DND-41 (cell line): ENCODE results near the gene ASPRV1.
"Not testable (repeated sequence)": the region's sequence is repeated elsewhere in the genome, so short reads cannot be mapped to it uniquely, and the experiment has no call there.

Experiments used
- ATAC-seq: fragments of 200-7000 bp; cut with Tn5 transposase; 3 replicates; pipeline ENCODE4 v1.9.1; 2021; ENCODE audit warnings: low read depth; ENCODE audit not compliant: insufficient read depth
- DNase-seq: peaks from one replicate; pipeline ENCODE4 v3.0.0-alpha.2; 2020
- H2AFZ ChIP-seq: 2 replicates; pipeline ENCODE4 v1.6.0; 2012; ENCODE audit warnings: low read depth, low read length
- H3K27ac ChIP-seq: 2 replicates; pipeline ENCODE4 v1.5.1; 2012; ENCODE audit warnings: low read length, inconsistent platforms
- H3K27me3 ChIP-seq: fragments of 200-600 bp; sonication (generic); 2 replicates; pipeline ENCODE4 v1.6.0; 2012; ENCODE audit warnings: low read length, mild to moderate bottlenecking, inconsistent platforms; ENCODE audit not compliant: insufficient read depth, poor library complexity
- H3K36me3 ChIP-seq: 2 replicates; pipeline ENCODE4 v1.5.1; 2012; ENCODE audit warnings: low read length, inconsistent platforms; ENCODE audit not compliant: insufficient read depth
- H3K4me1 ChIP-seq: 2 replicates; pipeline ENCODE4 v1.5.1; 2012; ENCODE audit warnings: mild to moderate bottlenecking, low read length; ENCODE audit not compliant: insufficient read depth
- H3K4me2 ChIP-seq: 2 replicates; pipeline ENCODE4 v1.6.0; 2012; ENCODE audit warnings: mild to moderate bottlenecking, moderate library complexity, low read length, inconsistent platforms; ENCODE audit not compliant: insufficient read depth
- H3K4me3 ChIP-seq, 2 experiments: fragments of 200-600 bp in 1 of 2; shearing (Covaris generic) in 1 of 2; 2 replicates each; pipeline ENCODE4 v1.5.1; 2012 to 2016; ENCODE audit warnings: inconsistent platforms in 2 of 2, low read length in 2 of 2, mild to moderate bottlenecking in 2 of 2, low read depth in 1 of 2, moderate library complexity in 1 of 2
- H3K79me2 ChIP-seq: 2 replicates; pipeline ENCODE4 v1.6.0; 2012; ENCODE audit warnings: low read length, inconsistent platforms; ENCODE audit not compliant: insufficient read depth
- H3K9ac ChIP-seq: 2 replicates; pipeline ENCODE4 v1.6.0; 2012; ENCODE audit warnings: low read depth, mild to moderate bottlenecking, inconsistent platforms, low read length, moderate library complexity
- H3K9me3 ChIP-seq: 2 replicates; pipeline ENCODE4 v1.5.1; 2012; ENCODE audit warnings: low read length, moderate library complexity, mild to moderate bottlenecking, inconsistent platforms; ENCODE audit not compliant: insufficient read depth, severe bottlenecking
- H4K20me1 ChIP-seq: 2 replicates; pipeline ENCODE4 v1.6.0; 2012; ENCODE audit warnings: low read length; ENCODE audit not compliant: insufficient read depth
- EZH2 ChIP-seq: IDR thresholded peaks from 3 replicates; pipeline ENCODE4 v1.6.1; 2012; ENCODE audit warnings: borderline replicate concordance, low read depth, mild to moderate bottlenecking, moderate library complexity, low read length, inconsistent platforms; ENCODE audit not compliant: severe bottlenecking
- TF ChIP-seq, protein P1 (sequence below): IDR thresholded peaks from 2 replicates; pipeline ENCODE4 v1.5.1; 2012; ENCODE audit warnings: borderline replicate concordance, low read length, moderate library complexity, mild to moderate bottlenecking; ENCODE audit not compliant: poor library complexity, severe bottlenecking; ENCODE audit errors: extremely low read depth

The ASPRV1 gene

DNA sequence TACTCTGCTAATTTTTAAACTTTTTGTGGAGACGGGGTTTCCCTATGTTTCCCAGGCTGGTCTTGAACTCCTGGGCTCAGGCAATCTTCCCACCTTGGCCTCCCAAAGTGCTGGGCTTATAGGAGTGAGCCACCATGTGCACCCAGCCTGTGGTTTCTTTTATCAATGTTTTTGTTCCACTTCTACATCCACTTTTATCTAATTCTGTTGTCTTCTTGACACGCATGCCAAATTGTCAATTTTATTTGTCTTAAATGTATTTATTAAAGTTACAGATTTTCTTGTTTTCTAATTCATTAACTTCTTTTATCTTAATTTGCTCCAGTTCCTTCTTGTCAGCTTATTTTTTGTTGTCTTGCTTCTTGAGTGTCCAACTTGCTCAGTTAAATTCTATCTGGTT, 43.8 kb upstream of the ASPRV1 start:
- no peak for TF ChIP-seq EZH2
- TF ChIP-seq, protein P1, sequence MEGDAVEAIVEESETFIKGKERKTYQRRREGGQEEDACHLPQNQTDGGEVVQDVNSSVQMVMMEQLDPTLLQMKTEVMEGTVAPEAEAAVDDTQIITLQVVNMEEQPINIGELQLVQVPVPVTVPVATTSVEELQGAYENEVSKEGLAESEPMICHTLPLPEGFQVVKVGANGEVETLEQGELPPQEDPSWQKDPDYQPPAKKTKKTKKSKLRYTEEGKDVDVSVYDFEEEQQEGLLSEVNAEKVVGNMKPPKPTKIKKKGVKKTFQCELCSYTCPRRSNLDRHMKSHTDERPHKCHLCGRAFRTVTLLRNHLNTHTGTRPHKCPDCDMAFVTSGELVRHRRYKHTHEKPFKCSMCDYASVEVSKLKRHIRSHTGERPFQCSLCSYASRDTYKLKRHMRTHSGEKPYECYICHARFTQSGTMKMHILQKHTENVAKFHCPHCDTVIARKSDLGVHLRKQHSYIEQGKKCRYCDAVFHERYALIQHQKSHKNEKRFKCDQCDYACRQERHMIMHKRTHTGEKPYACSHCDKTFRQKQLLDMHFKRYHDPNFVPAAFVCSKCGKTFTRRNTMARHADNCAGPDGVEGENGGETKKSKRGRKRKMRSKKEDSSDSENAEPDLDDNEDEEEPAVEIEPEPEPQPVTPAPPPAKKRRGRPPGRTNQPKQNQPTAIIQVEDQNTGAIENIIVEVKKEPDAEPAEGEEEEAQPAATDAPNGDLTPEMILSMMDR: no peak
- DNase-seq: no peak
- Histone ChIP-seq H3K27me3 (no peaks in the 10 kb centered on the region), H3K27ac (no peak overlapping the region), H3K9me3 (no peaks in the 10 kb centered on the region), H3K4me3 (no peak overlapping the region), H4K20me1 (no peaks in the 10 kb centered on the region), H3K9ac (no peak overlapping the region), H3K4me1 (peaks cover 12% of the 10 kb centered on the region), H3K4me2 (no peak overlapping the region), H2AFZ (no peak overlapping the region), H3K36me3 (no peaks in the 10 kb centered on the region), H3K79me2 (no peaks in the 10 kb centered on the region)
- no peak for ATAC-seq

DNA sequence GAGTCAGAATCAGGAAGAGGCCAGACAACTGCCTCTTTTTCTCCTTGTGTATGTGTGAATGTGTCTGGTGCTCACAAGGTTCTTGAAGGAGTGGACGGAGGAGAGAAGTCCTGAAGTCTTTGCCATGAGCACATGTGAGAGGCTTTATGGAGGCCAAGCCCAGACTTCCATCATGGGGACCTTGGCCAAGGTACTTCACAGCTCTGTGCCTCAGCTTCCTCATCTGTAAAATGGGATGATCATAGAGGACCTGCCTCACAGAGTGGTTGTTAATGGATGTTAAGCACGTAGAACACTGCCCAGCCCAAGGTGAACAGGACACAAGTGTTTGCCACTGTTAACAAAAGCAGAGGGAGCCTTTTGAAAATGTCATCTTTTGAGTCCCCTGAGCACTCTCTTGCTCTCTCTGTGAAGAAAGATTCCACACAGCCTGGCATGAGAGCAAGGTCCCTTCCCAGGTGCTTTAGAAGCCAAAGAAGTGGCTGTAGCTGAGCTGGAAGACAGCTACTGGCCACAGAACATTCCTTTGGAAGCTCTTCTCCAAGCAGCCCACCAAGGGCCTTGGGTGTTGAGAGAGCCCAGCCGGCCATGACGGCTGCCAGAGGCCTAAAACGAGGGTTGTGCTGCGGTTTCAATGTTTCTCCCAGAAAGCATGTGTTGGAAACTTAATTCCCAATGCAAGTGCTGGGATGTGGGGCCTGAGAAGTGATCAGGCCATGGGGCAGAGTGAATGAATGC, 41.8 kb upstream of the ASPRV1 start:
- no peaks in the 10 kb centered on the region for H4K20me1 ChIP-seq
- H3K4me1 ChIP-seq: peaks cover 12% of the 10 kb centered on the region
- no peaks in the 10 kb centered on the region for H3K9me3 ChIP-seq
- ATAC-seq: no peak
- no peaks in the 10 kb centered on the region for H3K79me2 ChIP-seq
- H3K36me3 ChIP-seq: no peaks in the 10 kb centered on the region
- TF ChIP-seq, protein P1: no peak
- no peak for TF ChIP-seq EZH2
- no peaks in the 10 kb centered on the region for H3K27me3 ChIP-seq
- no peak overlapping the region for H3K9ac ChIP-seq
- no peak for DNase-seq
- peak overlapping the region; percentile 8; the same call in 1 of the 2 replicates for H3K27ac ChIP-seq
- no peak overlapping the region for H3K4me3 ChIP-seq
- no peak overlapping the region for H3K4me2 ChIP-seq
- H2AFZ ChIP-seq: no peak overlapping the region

DNA sequence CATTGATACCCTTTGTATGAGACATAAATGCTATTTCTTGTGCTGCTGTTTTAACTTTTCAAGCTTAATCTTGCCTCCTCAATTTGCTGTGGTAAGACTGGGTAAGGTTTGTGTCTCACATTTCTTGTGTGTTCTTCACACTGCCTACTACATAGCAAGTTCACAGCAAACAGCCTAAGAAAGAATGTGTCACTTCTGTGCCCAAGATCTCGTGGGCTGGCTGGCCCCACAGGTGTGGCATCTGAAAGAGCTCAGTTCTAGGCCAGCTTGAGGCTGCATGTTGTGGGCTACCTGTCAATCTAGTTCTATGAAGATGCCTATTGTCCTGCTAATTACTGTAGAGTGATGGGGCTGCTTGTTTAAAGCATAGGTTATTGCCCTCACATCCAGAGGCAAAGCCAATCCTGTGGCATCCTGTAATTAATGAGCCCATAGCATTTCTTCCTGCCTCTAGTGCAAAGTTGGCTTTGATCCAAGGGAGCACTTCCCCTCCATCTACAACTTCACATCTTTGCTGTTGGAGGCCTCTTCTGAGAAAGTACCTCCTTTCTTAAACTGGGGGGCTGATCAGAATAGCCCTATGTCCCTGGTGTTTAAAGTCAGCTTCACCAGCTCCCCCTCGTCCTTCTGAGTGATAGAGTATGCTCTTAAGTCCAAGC, 40.9 kb upstream of the ASPRV1 start:
- TF ChIP-seq EZH2: no peak
- TF ChIP-seq, protein P1: no peak
- Histone ChIP-seq H3K4me2 (no peak overlapping the region), H3K4me3 (no peak overlapping the region), H3K79me2 (no peaks in the 10 kb centered on the region), H3K9me3 (no peaks in the 10 kb centered on the region), H3K36me3 (no peaks in the 10 kb centered on the region), H3K4me1 (peaks cover 14% of the 10 kb centered on the region), H3K27ac (peak overlapping the region; percentile 8; the same call in 1 of the 2 replicates), H3K27me3 (no peaks in the 10 kb centered on the region), H2AFZ (no peak overlapping the region), H3K9ac (no peak overlapping the region), H4K20me1 (no peaks in the 10 kb centered on the region)
- peak; percentile 27 for DNase-seq
- peak; percentile 60 for ATAC-seq

DNA sequence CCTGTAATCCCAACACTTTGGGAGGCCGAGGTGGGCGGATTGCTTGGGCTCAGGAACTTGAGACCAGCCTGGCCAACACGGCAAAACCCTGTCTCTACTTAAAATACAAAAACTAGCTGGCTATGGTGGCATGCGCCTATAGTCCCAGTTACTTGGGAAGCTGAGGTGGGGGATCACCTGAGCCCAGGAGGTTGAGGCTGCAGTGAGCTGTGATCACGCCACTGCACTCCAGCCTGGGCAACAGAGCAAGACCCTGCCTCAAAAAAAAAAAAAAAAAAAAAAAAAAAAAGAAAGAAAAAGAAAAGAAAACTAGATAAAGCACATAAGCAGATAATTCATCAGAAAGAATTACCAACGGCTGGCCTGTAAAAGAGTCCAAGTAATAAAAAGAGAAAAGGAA, 39.1 kb upstream of the ASPRV1 start:
- not testable (repeated sequence) for H3K4me3 ChIP-seq, H3K27ac ChIP-seq, H3K9ac ChIP-seq, H3K9me3 ChIP-seq, H3K4me2 ChIP-seq, H3K27me3 ChIP-seq, H2AFZ ChIP-seq, H3K79me2 ChIP-seq, H3K36me3 ChIP-seq, H4K20me1 ChIP-seq, ATAC-seq, DNase-seq
- peaks cover 17% of the 10 kb centered on the region for H3K4me1 ChIP-seq
